Heart left ventricle (tissue), 16 donors: ENCODE data around the gene FOXP1. TPM values are rescaled to one million over a fixed set of nuclear protein-coding genes. Genes with fewer than 3 reads are reported as not detected.
A peak's percentile ranks its signal among the peaks of the same experiment; 100 is the strongest.

ENCODE experiments used
- ATAC-seq, 4 donors: fragments of 200-7000 bp; cut with Tn5 transposase; one replicate each; pipeline ENCODE4 v1.9.1; 2020 to 2022; ENCODE audit warnings: moderate library complexity in 4 of 4, mild to moderate bottlenecking in 3 of 4, moderate number of reproducible peaks in 1 of 4
- DNase-seq, 5 donors: peaks; one replicate each; pipeline ENCODE4 v3.0.0-alpha.2; 2020
- H3K27ac ChIP-seq, 12 donors: fragments of 200-600 bp; sonication (generic) in 4 of 12; one replicate each; pipeline versions ENCODE4 v1.5.0 to v1.8.0; 2016 to 2022; ENCODE audit warnings: mild to moderate bottlenecking in 2 of 12
- H3K27me3 ChIP-seq, 9 donors: fragments of 200-600 bp; sonication (generic) in 2 of 9; one replicate each; pipeline versions ENCODE4 v1.5.1 to v1.8.0; 2016 to 2022; ENCODE audit warnings: mild to moderate bottlenecking in 3 of 9
- H3K36me3 ChIP-seq, 9 donors: fragments of 200-600 bp; sonication (generic) in 2 of 9; one replicate each; pipeline versions ENCODE4 v1.5.0 to v1.8.0; 2018 to 2022; ENCODE audit warnings: mild to moderate bottlenecking in 2 of 9
- H3K4me1 ChIP-seq, 12 donors: fragments of 200-600 bp; sonication (generic) in 4 of 12; one replicate each; pipeline versions ENCODE4 v1.5.0 to v1.8.0; 2016 to 2022; ENCODE audit warnings: mild to moderate bottlenecking in 3 of 12
- H3K4me3 ChIP-seq, 12 donors: fragments of 200-600 bp; sonication (generic) in 4 of 12; one replicate each; pipeline versions ENCODE4 v1.5.0 to v1.8.0; 2017 to 2022; ENCODE audit warnings: mild to moderate bottlenecking in 9 of 12, moderate library complexity in 4 of 12
- H3K9me3 ChIP-seq, 12 donors: fragments of 200-600 bp; sonication (generic) in 4 of 12; one replicate each; pipeline versions ENCODE4 v1.5.0 to v1.8.0; 2016 to 2022; ENCODE audit warnings: mild to moderate bottlenecking in 1 of 12
- CTCF ChIP-seq, 12 donors: fragments of 200-600 bp; sonication (generic) in 4 of 12; IDR thresholded peaks; one replicate each; pipeline versions ENCODE4 v1.5.0 to v1.8.0; 2018 to 2022; ENCODE audit warnings: antibody characterized with exemption in 12 of 12, mild to moderate bottlenecking in 5 of 12
- POLR2A ChIP-seq, 2 donors: fragments of 450-650 bp; IDR thresholded peaks; one replicate each; pipeline ENCODE4 v1.6.1; 2017; ENCODE audit warnings: antibody characterized with exemption in 2 of 2, mild to moderate bottlenecking in 2 of 2, moderate library complexity in 2 of 2
- WGBS, 4 donors: extraction: QIAGEN DNeasy Blood & Tissue Kit in 2 of 4; methylation state at CpG; one replicate each; pipeline versions ENCODE4 v1.1.5 to v1.1.7; 2013 to 2018; 5-methylcytosine and 5-hydroxymethylcytosine counted together
- intact Hi-C, 10 donors: fragments of 100-400 bp; cut with DNase I; formaldehyde crosslinking; loops; one replicate each; pipeline versions ENCODE4 v1.11.1 to v1.14.2; 2022
- polyA plus RNA-seq, 2 donors: library from polyadenylated mRNA; stranded (reverse); fragments of 200-250 nt; gene quantifications; one replicate each; pipeline ENCODE4 v1.2.3, GENCODE V29; 2013
- total RNA-seq, 9 donors: library from RNA; depleted of rRNA in 2 of 9; stranded (reverse); fragments of >200 nt in 2 of 9; fragmentation: NEBNext Ultra II Directional in 3 of 9; extraction: Animal tissue kit (Norgen Biotek cat#: 25700) in 3 of 9; gene quantifications; one replicate each; pipeline versions ENCODE4 v1.1.0 to v1.2.4, GENCODE V29; 2016 to 2023
- donor health status: ischemic (EF 13 %, LVEDD 7.1; RV severe dilation, severe dysfunction).
- donor health status: healthy with polysubstance abuse.
- donor health status: DM: no; HTN: yes; CAD: no.
- donor health status: DM: no; HTN: no; CAD: no.
- donor health status: ischemic (EF 25% LVEDD 6.9; RV normal size, moderate dysfunction).
- donor health status: ischemic (EF 25% LVEDD 5.7; RV mildly dilated, moderate dysfunction).
- donor health status: healthy.
- donor health status: DM: yes; HTN: yes; CAD: no.
- donor health status: ischemic (EF 35%, LVEDD 5.7; RV mildly dilated, moderate dysfunction).
- donor health status: nonischemic (EF 11% LVEDD 7.7; RV severe dilation, severe dysfunction).
- donor health status: DM: yes; HTN: yes; CAD: no.
- donor health status: PGD.
- donor health status: ischemic (EF 29% LVEDD 5.4; RV normal size, mild dysfunction).
- donor health status: nonischemic (EF 23%, LVEDD 6.1; RV moderate dilation, normal function).

Gene FOXP1
- total and polyA plus RNA-seq, 11 donors = 14.9 to 67.8 (median 41.1) TPM

GRCh38 chr3:71469138-71469435 is 114.4 kb downstream of the FOXP1 start:
- Histone ChIP-seq H3K27ac (peak overlapping the region in 8 of 12 donors; percentile 7 to 67 (median 45)), H3K4me1 (peaks cover 0 to 35% (median 15%) of the 10 kb centered on the region in 12 donors), H3K9me3 (peaks cover 0 to 10% (median 2%) of the 10 kb centered on the region in 12 donors), H3K27me3 (no peaks in the 10 kb centered on the region), H3K4me3 (no peak overlapping the region), H3K36me3 (no peaks in the 10 kb centered on the region)
- intact Hi-C loops = no loop called here
- no peak for DNase-seq
- no peak for ATAC-seq
- 33 to 49% (median 42%) methylated on average over 1 of the region's 1 CpG for WGBS, 4 donors
- TF ChIP-seq CTCF (IDR thresholded peaks at IDR 0.05) (no peak), POLR2A (IDR thresholded peaks at IDR 0.05) (no peak)

GRCh38 chr3:71468311-71469137 is 115.0 kb downstream of the FOXP1 start:
- no peak overlapping the region for H3K4me3 ChIP-seq
- DNase-seq (peak in 4 of 5 donors; percentile 25 to 57 (median 43)), ATAC-seq (peak; percentile 82 to 91 (median 88))
- H3K36me3 ChIP-seq = no peaks in the 10 kb centered on the region
- TF ChIP-seq CTCF (IDR thresholded peaks at IDR 0.05) (no peak), POLR2A (IDR thresholded peaks at IDR 0.05) (no peak)
- 47 to 58% (median 54%) methylated on average over 12 of the region's 12 CpGs for WGBS, 4 donors
- peaks cover 0 to 4% (median 1%) of the 10 kb centered on the region in 12 donors for H3K9me3 ChIP-seq
- peaks cover 0 to 35% (median 15%) of the 10 kb centered on the region in 12 donors for H3K4me1 ChIP-seq
- peak overlapping the region in 10 of 12 donors; percentile 7 to 67 (median 56) for H3K27ac ChIP-seq
- intact Hi-C loops = no loop called here
- H3K27me3 ChIP-seq = no peaks in the 10 kb centered on the region

- DNase-seq (peak in 3 of 5 donors; percentile 36 to 56 (median 38)), ATAC-seq (peak; percentile 33 to 60 (median 54))
- Histone ChIP-seq H3K4me1 (peaks cover 0 to 35% (median 15%) of the 10 kb centered on the region in 12 donors), H3K4me3 (no peak overlapping the region), H3K9me3 (no peaks in the 10 kb centered on the region), H3K27ac (peak overlapping the region in 2 of 12 donors; percentile 4 to 21), H3K36me3 (no peaks in the 10 kb centered on the region), H3K27me3 (no peaks in the 10 kb centered on the region)
- 59 to 71% (median 64%) methylated on average over 10 of the region's 10 CpGs for WGBS, 4 donors
- no peak for TF ChIP-seq POLR2A (IDR thresholded peaks at IDR 0.05)
- TF ChIP-seq CTCF (IDR thresholded peaks at IDR 0.05) = no peak
- intact Hi-C loops = no loop called here
Observed at GRCh38 chr3:71466483-71466882, 117.0 kb downstream of the FOXP1 start.

- ATAC-seq = no peak
- no peaks in the 10 kb centered on the region for H3K27me3 ChIP-seq
- no peak overlapping the region for H3K27ac ChIP-seq
- no peak for DNase-seq
- 92 to 95% (median 92%) methylated on average over 13 of the region's 13 CpGs for WGBS, 4 donors
- no peaks in the 10 kb centered on the region for H3K9me3 ChIP-seq
- peaks cover 0 to 35% (median 15%) of the 10 kb centered on the region in 12 donors for H3K4me1 ChIP-seq
- H3K36me3 ChIP-seq = no peaks in the 10 kb centered on the region
- intact Hi-C loops = no loop called here
- TF ChIP-seq POLR2A (IDR thresholded peaks at IDR 0.05) (no peak), CTCF (IDR thresholded peaks at IDR 0.05) (no peak)
- no peak overlapping the region for H3K4me3 ChIP-seq
Observed at GRCh38 chr3:71465371-71466036, 118.0 kb downstream of the FOXP1 start.
